Measurements from ENCODE around the gene WHRN. TPM values are rescaled to one million over a fixed set of nuclear protein-coding genes. Genes with fewer than 3 reads are reported as not detected.
A peak's percentile ranks its signal among the peaks of the same experiment; 100 is the strongest.

Gene WHRN
- total RNA-seq, 5 donors from 2014 or later (not counting 1 experiment from before 2014, with no cell fraction given), result 11.4 to 46.0 (median 13.0) TPM

GRCh38 chr9:114375386-114376175, 129.7 kb downstream of the WHRN start:
- Histone ChIP-seq H3K4me3 (ENCODE audit: control insufficient read depth in 1 of 2, extremely low read depth in 1 of 2, low read length in 1 of 2) (peak overlapping the region in 1 of 2 donors; percentile 17), H3K27me3 (replicated peaks in 1 of 2; ENCODE audit: control insufficient read depth in 2 of 2, extremely low read depth in 1 of 2, insufficient read depth in 2 of 2, low read length in 1 of 2) (no peaks in the 10 kb centered on the region), H3K36me3 (ENCODE audit: control insufficient read depth in 2 of 2, extremely low read depth in 1 of 2, insufficient read depth in 1 of 2, low read length in 1 of 2) (peaks cover 5 to 86% of the 10 kb centered on the region in 2 donors), H3K4me1 (ENCODE audit: control insufficient read depth in 1 of 2, extremely low read depth in 1 of 2, insufficient read depth in 2 of 2, low read length in 2 of 2) (peaks cover 83 to 99% of the 10 kb centered on the region in 2 experiments), H3K27ac (ENCODE audit: low read length) (peak overlapping the region; percentile 96), H3K9me3 (no peaks in the 10 kb centered on the region)
- peak overlapping the region; percentile 17 to 79 (median 34) for H3K4me3 Mint-ChIP-seq
- H3K9me3 Mint-ChIP-seq, result no peaks in the 10 kb centered on the region
- POLR2A ChIA-PET, result interaction anchor here in 1 of 2 donors (0.9 kb wide), 1 partner anchor 212 kb away, joined by 3 read pairs; the partner anchor contains the start of gene ATP6V1G1
- peaks cover 66% of the 10 kb centered on the region for H3K36me3 Mint-ChIP-seq
- peak overlapping the region; percentile 86 to 96 for H3K27ac Mint-ChIP-seq
- CTCF ChIA-PET, result interaction anchor here (0.6 to 0.9 kb wide), 2 partner anchors 8 to 17 kb away, joined by 3 to 5 read pairs; no protein-coding TSS in a partner anchor
- H3K4me1 Mint-ChIP-seq, result peaks cover 92 to 94% (median 93%) of the 10 kb centered on the region in 3 donors
- no peaks in the 10 kb centered on the region for H3K27me3 Mint-ChIP-seq
- DNase-seq (peak in 3 of 35 experiments; percentile 22 to 43 (median 35)), ATAC-seq (replicated peaks in 1 of 4) (no peak)
- 48% methylated on average over 5 of the region's 9 CpGs for WGBS (ENCODE audit: insufficient coverage)

GRCh38 chr9:114374936-114375335, 130.3 kb downstream of the WHRN start:
- no peaks in the 10 kb centered on the region for H3K9me3 ChIP-seq
- ChIA-PET CTCF (interaction anchor here (0.6 to 0.9 kb wide), 2 partner anchors 9 to 18 kb away, joined by 3 to 5 read pairs; no protein-coding TSS in a partner anchor), POLR2A (interaction anchor here (0.6 to 0.9 kb wide), 3 partner anchors 13 to 317 kb away, joined by 3 read pairs; partner anchors contain the start of gene ATP6V1G1 (in 1 of the 2))
- H3K27me3 Mint-ChIP-seq, result no peaks in the 10 kb centered on the region
- H3K9me3 Mint-ChIP-seq, result no peaks in the 10 kb centered on the region
- peak overlapping the region; percentile 86 to 96 for H3K27ac Mint-ChIP-seq
- 80% methylated on average over 5 of the region's 9 CpGs for WGBS (ENCODE audit: insufficient coverage)
- DNase-seq (peak in 1 of 35 experiments; percentile 32), ATAC-seq (replicated peaks in 1 of 4) (no peak)
- peaks cover 5 to 86% of the 10 kb centered on the region in 2 donors for H3K36me3 ChIP-seq (ENCODE audit: control insufficient read depth in 2 of 2, extremely low read depth in 1 of 2, insufficient read depth in 1 of 2, low read length in 1 of 2)
- peak overlapping the region; percentile 96 for H3K27ac ChIP-seq (ENCODE audit: low read length)
- H3K4me1 ChIP-seq (ENCODE audit: control insufficient read depth in 1 of 2, extremely low read depth in 1 of 2, insufficient read depth in 2 of 2, low read length in 2 of 2), result peaks cover 84 to 100% of the 10 kb centered on the region in 2 experiments
- H3K36me3 Mint-ChIP-seq, result peaks cover 62% of the 10 kb centered on the region
- H3K4me3 Mint-ChIP-seq, result peak overlapping the region; percentile 0 to 79 (median 42)
- no peaks in the 10 kb centered on the region for H3K27me3 ChIP-seq (replicated peaks in 1 of 2; ENCODE audit: control insufficient read depth in 2 of 2, extremely low read depth in 1 of 2, insufficient read depth in 2 of 2, low read length in 1 of 2)
- peaks cover 91 to 95% (median 94%) of the 10 kb centered on the region in 3 donors for H3K4me1 Mint-ChIP-seq
- H3K4me3 ChIP-seq (ENCODE audit: control insufficient read depth in 1 of 2, extremely low read depth in 1 of 2, low read length in 1 of 2), result no peak overlapping the region

DNA sequence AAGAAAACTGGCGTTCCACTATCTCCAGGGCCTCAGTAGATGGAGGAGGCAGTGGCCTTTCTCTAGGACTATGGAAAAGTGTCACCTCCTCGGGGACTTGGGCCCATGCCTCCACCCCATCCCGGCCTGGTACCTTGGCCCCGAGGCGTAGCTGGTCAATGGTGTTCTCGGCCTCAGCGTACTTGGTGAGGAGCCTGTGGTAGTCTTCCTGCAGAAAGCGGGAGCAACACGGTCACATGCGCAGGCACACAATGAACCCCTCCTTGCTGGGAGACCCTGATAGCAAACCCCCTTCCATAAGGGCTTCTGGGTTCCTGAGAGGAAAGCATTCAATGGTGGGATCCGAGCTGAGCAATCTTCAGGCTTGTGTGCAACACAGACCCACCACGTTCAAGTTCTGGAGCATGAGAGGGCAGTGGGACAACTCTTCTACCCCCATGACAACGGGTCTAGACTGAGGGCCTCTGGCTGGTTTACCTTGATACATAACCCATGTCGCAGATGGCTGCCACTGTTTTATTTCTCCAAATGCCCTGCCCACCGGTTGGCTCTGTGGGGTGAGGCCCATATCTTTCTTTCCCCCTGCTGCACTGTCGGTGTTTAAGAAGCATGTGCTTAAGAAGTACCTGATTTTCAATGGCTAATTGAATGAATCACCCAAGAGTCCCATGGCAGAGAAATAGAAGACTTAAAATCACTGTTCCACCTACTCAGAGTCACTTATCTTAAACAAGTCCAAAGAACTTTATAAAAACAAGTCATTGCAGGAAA, 131.1 kb downstream of the WHRN start:
- H3K36me3 Mint-ChIP-seq, result peaks cover 62% of the 10 kb centered on the region
- ATAC-seq (replicated peaks in 1 of 4), result no peak
- peak in 1 of 35 experiments; percentile 40 for DNase-seq
- 82% methylated on average over 7 of the region's 16 CpGs for WGBS (ENCODE audit: insufficient coverage)
- no peaks in the 10 kb centered on the region for H3K9me3 Mint-ChIP-seq
- no peaks in the 10 kb centered on the region for H3K27me3 Mint-ChIP-seq
- Histone ChIP-seq H3K36me3 (ENCODE audit: control insufficient read depth in 2 of 2, extremely low read depth in 1 of 2, insufficient read depth in 1 of 2, low read length in 1 of 2) (peaks cover 9 to 85% of the 10 kb centered on the region in 2 donors), H3K9me3 (no peaks in the 10 kb centered on the region), H3K4me1 (ENCODE audit: control insufficient read depth in 1 of 2, extremely low read depth in 1 of 2, insufficient read depth in 2 of 2, low read length in 2 of 2) (peaks cover 84 to 100% of the 10 kb centered on the region in 2 experiments), H3K4me3 (ENCODE audit: control insufficient read depth in 1 of 2, extremely low read depth in 1 of 2, low read length in 1 of 2) (no peak overlapping the region), H3K27ac (ENCODE audit: low read length) (peak overlapping the region; percentile 96), H3K27me3 (replicated peaks in 1 of 2; ENCODE audit: control insufficient read depth in 2 of 2, extremely low read depth in 1 of 2, insufficient read depth in 2 of 2, low read length in 1 of 2) (no peaks in the 10 kb centered on the region)
- peaks cover 91 to 95% (median 94%) of the 10 kb centered on the region in 3 donors for H3K4me1 Mint-ChIP-seq
- H3K4me3 Mint-ChIP-seq, result peak overlapping the region; percentile 0 to 79 (median 25)
- H3K27ac Mint-ChIP-seq, result peak overlapping the region; percentile 86 to 96
- POLR2A ChIA-PET, result interaction anchor here (0.6 to 3.9 kb wide), 6 partner anchors 11 to 318 kb away, joined by 3 to 34 read pairs (median 4); partner anchors contain the start of gene ATP6V1G1 (in 1 of the 2)
- CTCF ChIA-PET, result interaction anchor here (0.5 to 3.1 kb wide), 5 partner anchors 10 to 130 kb away, joined by 3 to 40 read pairs (median 4); partner anchors contain the start of gene AKNA (in 1 of the 2)

DNA sequence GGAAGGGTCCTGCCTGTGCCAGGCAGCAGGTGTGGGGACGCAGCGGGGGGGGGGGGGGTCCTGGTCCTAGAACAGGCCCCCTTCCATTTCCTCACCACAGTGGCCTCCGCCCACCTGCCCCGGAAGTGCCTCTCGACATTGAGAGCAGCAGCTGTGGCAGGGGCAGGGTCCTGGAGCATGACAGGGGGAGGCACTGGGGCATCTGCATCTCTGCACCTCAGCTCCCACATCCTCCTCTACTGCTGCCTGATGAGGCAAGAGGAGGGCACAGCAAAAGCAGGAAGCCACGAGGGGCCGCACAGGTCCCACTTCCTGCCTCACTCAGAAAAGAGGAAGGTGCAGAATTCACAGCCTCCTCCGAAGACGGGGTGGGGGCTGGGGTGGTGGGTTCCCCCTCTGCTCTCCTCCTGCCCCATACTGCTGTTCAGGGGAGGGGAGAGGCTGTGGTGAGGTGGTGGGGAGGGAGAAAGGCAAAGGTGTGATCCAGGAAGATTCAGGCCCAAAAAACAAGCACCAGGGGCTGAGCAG, 132.3 kb downstream of the WHRN start:
- Histone ChIP-seq H3K36me3 (ENCODE audit: control insufficient read depth in 2 of 2, extremely low read depth in 1 of 2, insufficient read depth in 1 of 2, low read length in 1 of 2) (peaks cover 9 to 84% of the 10 kb centered on the region in 2 donors), H3K9me3 (no peaks in the 10 kb centered on the region), H3K4me1 (ENCODE audit: control insufficient read depth in 1 of 2, extremely low read depth in 1 of 2, insufficient read depth in 2 of 2, low read length in 2 of 2) (peaks cover 84 to 99% of the 10 kb centered on the region in 2 experiments), H3K27me3 (replicated peaks in 1 of 2; ENCODE audit: control insufficient read depth in 2 of 2, extremely low read depth in 1 of 2, insufficient read depth in 2 of 2, low read length in 1 of 2) (no peaks in the 10 kb centered on the region), H3K27ac (ENCODE audit: low read length) (peak overlapping the region; percentile 96), H3K4me3 (ENCODE audit: control insufficient read depth in 1 of 2, extremely low read depth in 1 of 2, low read length in 1 of 2) (peak overlapping the region in 1 of 2 donors; percentile 38)
- ATAC-seq (replicated peaks in 1 of 4) (peak; percentile 90 to 93 (median 91)), DNase-seq (peak; percentile 68 to 96 (median 89))
- ChIA-PET CTCF (interaction anchor here (0.6 to 3.1 kb wide), 5 partner anchors 10 to 528 kb away, joined by 3 to 40 read pairs (median 4); partner anchors contain the start of gene AKNA (in 1 of the 2)), POLR2A (interaction anchor here (0.7 to 3.9 kb wide), 3 partner anchors 12 to 13 kb away, joined by 6 to 34 read pairs (median 6); no protein-coding TSS in a partner anchor)
- peak overlapping the region; percentile 74 to 79 (median 75) for H3K4me3 Mint-ChIP-seq
- peak overlapping the region; percentile 86 to 96 for H3K27ac Mint-ChIP-seq
- peaks cover 88 to 93% (median 92%) of the 10 kb centered on the region in 3 donors for H3K4me1 Mint-ChIP-seq
- H3K36me3 Mint-ChIP-seq, result peaks cover 57% of the 10 kb centered on the region
- no peaks in the 10 kb centered on the region for H3K27me3 Mint-ChIP-seq
- 0% methylated on average over 3 of the region's 9 CpGs for WGBS (ENCODE audit: insufficient coverage)
- H3K9me3 Mint-ChIP-seq, result no peaks in the 10 kb centered on the region

GRCh38 chr9:114371973-114372917, 133.0 kb downstream of the WHRN start:
- H3K36me3 ChIP-seq (ENCODE audit: control insufficient read depth in 2 of 2, extremely low read depth in 1 of 2, insufficient read depth in 1 of 2, low read length in 1 of 2), result peaks cover 7 to 84% of the 10 kb centered on the region in 2 donors
- peak overlapping the region; percentile 74 to 79 (median 75) for H3K4me3 Mint-ChIP-seq
- H3K4me1 ChIP-seq (ENCODE audit: control insufficient read depth in 1 of 2, extremely low read depth in 1 of 2, insufficient read depth in 2 of 2, low read length in 2 of 2), result peaks cover 87 to 99% of the 10 kb centered on the region in 2 experiments
- H3K27me3 Mint-ChIP-seq, result no peaks in the 10 kb centered on the region
- no peaks in the 10 kb centered on the region for H3K9me3 Mint-ChIP-seq
- peak overlapping the region; percentile 96 for H3K27ac ChIP-seq (ENCODE audit: low read length)
- ATAC-seq (replicated peaks in 1 of 4) (peak; percentile 39 to 57 (median 50)), DNase-seq (peak in 26 of 35 experiments; percentile 38 to 76 (median 50))
- peaks cover 88 to 93% (median 92%) of the 10 kb centered on the region in 3 donors for H3K4me1 Mint-ChIP-seq
- peak overlapping the region; percentile 86 to 96 for H3K27ac Mint-ChIP-seq
- H3K27me3 ChIP-seq (replicated peaks in 1 of 2; ENCODE audit: control insufficient read depth in 2 of 2, extremely low read depth in 1 of 2, insufficient read depth in 2 of 2, low read length in 1 of 2), result no peaks in the 10 kb centered on the region
- no peaks in the 10 kb centered on the region for H3K9me3 ChIP-seq
- peak overlapping the region; percentile 38 to 42 for H3K4me3 ChIP-seq (ENCODE audit: control insufficient read depth in 1 of 2, extremely low read depth in 1 of 2, low read length in 1 of 2)
- WGBS (ENCODE audit: insufficient coverage), result 0% methylated on average over 3 of the region's 14 CpGs
- peaks cover 57% of the 10 kb centered on the region for H3K36me3 Mint-ChIP-seq
- ChIA-PET POLR2A (interaction anchor here (1.0 to 3.9 kb wide), 5 partner anchors 13 to 21 kb away, joined by 4 to 34 read pairs (median 7); partner anchors contain the start of gene AKNA (in 1 of the 2)), CTCF (interaction anchor here (0.6 to 3.1 kb wide), 4 partner anchors 9 to 25 kb away, joined by 3 to 40 read pairs (median 4); partner anchors contain the start of gene AKNA (in 1 of the 2))

Data from T-cell (primary cell).